H1 (cell line): ENCODE data around the gene AFF1. TPM values are rescaled to one million over a fixed set of nuclear protein-coding genes. Genes with fewer than 3 reads are reported as not detected.

Source experiments
- CTCF ChIA-PET: fragments of 300-600 bp; sonication (Branson Sonifier 250); formaldehyde crosslinking; loops from one replicate; lab custom pipeline; 2021; ENCODE audit not compliant: partially characterized antibody; lab: Charles Lee
- POLR2A ChIA-PET: fragments of 300-600 bp; sonication (Branson Sonifier 250); formaldehyde crosslinking; loops from one replicate; lab custom pipeline; 2021; ENCODE audit warnings: inconsistent platforms; ENCODE audit not compliant: partially characterized antibody; lab: Charles Lee
- DNase-seq, 2 experiments: peaks; one replicate each; pipeline versions ENCODE4 v3.0.0 to v3.0.0-alpha.2; 2010 to 2022; ENCODE audit warnings: low spot score in 2 of 2, low read depth in 1 of 2, mixed read lengths in 1 of 2
- FAIRE-seq: peaks from 2 replicates; lab custom pipeline; 2011; peaks lifted over from hg19 to GRCh38; lab: Jason Lieb, UNC
- H2AFZ ChIP-seq: 2 replicates; pipeline ENCODE4 v1.8.1; 2012; ENCODE audit warnings: low read length, inconsistent platforms
- H2AK5ac ChIP-seq: 2 replicates; pipeline ENCODE4 v1.6.1; 2013; ENCODE audit warnings: low read depth, low read length
- H2BK120ac ChIP-seq: replicated peaks from 2 replicates; pipeline ENCODE3; 2013; ENCODE audit warnings: low read depth, low read length, inconsistent platforms
- H2BK12ac ChIP-seq: 2 replicates; pipeline ENCODE4 v1.6.1; 2013; ENCODE audit warnings: low read depth, low read length
- H2BK15ac ChIP-seq: 2 replicates; pipeline ENCODE4 v1.6.1; 2013; ENCODE audit warnings: low read length
- H2BK20ac ChIP-seq: 2 replicates; pipeline ENCODE4 v1.6.1; 2013; ENCODE audit warnings: low read length
- H2BK5ac ChIP-seq: 2 replicates; pipeline ENCODE4 v1.6.1; 2013; ENCODE audit warnings: low read depth, low read length
- H3K14ac ChIP-seq: 2 replicates; pipeline ENCODE4 v1.6.1; 2013; ENCODE audit warnings: inconsistent platforms; ENCODE audit not compliant: insufficient read length
- H3K18ac ChIP-seq: 2 replicates; pipeline ENCODE4 v1.6.1; 2013; ENCODE audit warnings: low read length; ENCODE audit errors: extremely low read depth
- H3K23ac ChIP-seq: 2 replicates; pipeline ENCODE4 v1.6.1; 2013; ENCODE audit warnings: inconsistent platforms; ENCODE audit not compliant: insufficient read length
- H3K23me2 ChIP-seq: 2 replicates; pipeline ENCODE4 v1.6.1; 2013; ENCODE audit warnings: low read depth, low read length
- H3K27ac ChIP-seq: 2 replicates; pipeline ENCODE4 v1.6.1; 2011; ENCODE audit warnings: low read depth, low read length, inconsistent platforms
- H3K27me3 ChIP-seq, 4 experiments: replicated peaks in 1 of 4; 1 replicate in 1 of 4; 2 replicates in 3 of 4; pipeline versions ENCODE4 v1.6.1 to v1.8.1; 2011 to 2013; ENCODE audit warnings: low read length in 3 of 4, mild to moderate bottlenecking in 3 of 4, inconsistent platforms in 2 of 4, mixed read lengths in 2 of 4, moderate library complexity in 1 of 4; ENCODE audit not compliant: control insufficient read depth in 3 of 4, insufficient read depth in 3 of 4; ENCODE audit errors: extremely low read depth in 1 of 4
- H3K36me3 ChIP-seq, 4 experiments: 2 replicates each; pipeline versions ENCODE4 v1.6.1 to v1.8.1; 2011 to 2013; ENCODE audit warnings: mild to moderate bottlenecking in 4 of 4, low read length in 3 of 4, moderate library complexity in 2 of 4, control low read depth in 1 of 4, inconsistent platforms in 1 of 4; ENCODE audit not compliant: insufficient read depth in 4 of 4, control insufficient read depth in 2 of 4
- H3K4ac ChIP-seq: replicated peaks from 2 replicates; pipeline ENCODE3; 2013; ENCODE audit warnings: low read length, low read depth, mixed read lengths, inconsistent platforms; ENCODE audit not compliant: insufficient read length
- H3K4me1 ChIP-seq, 4 experiments: replicated peaks in 1 of 4; 1 replicate in 1 of 4; 2 replicates in 3 of 4; pipeline versions ENCODE4 v1.6.1 to v1.8.1; 2011 to 2013; ENCODE audit warnings: low read length in 3 of 4, inconsistent platforms in 2 of 4, mixed read lengths in 1 of 4; ENCODE audit not compliant: insufficient read depth in 4 of 4, control insufficient read depth in 3 of 4
- H3K4me2 ChIP-seq, 2 experiments: 2 replicates each; pipeline versions ENCODE4 v1.6.1 to v1.8.1; 2011 to 2013; ENCODE audit warnings: low read depth in 2 of 2, low read length in 2 of 2, control low read depth in 1 of 2, inconsistent platforms in 1 of 2, mild to moderate bottlenecking in 1 of 2; ENCODE audit not compliant: insufficient read depth in 1 of 2
- H3K4me3 ChIP-seq, 4 experiments: fragments of 200-600, 300-600 bp in 1 of 4; sonication (generic), shearing (Covaris generic), sonication (Bioruptor Twin) in 1 of 4; 2 replicates each; pipeline versions ENCODE4 v1.5.1 to v1.8.1; 2011 to 2016; ENCODE audit warnings: low read length in 4 of 4, low read depth in 3 of 4, control low read depth in 2 of 4, inconsistent platforms in 2 of 4, mild to moderate bottlenecking in 2 of 4, mixed read lengths in 1 of 4, moderate library complexity in 1 of 4; ENCODE audit not compliant: insufficient read depth in 2 of 4; ENCODE audit errors: extremely low read depth in 1 of 4
- H3K56ac ChIP-seq: replicated peaks from 2 replicates; pipeline ENCODE3; 2013; ENCODE audit warnings: low read depth, mild to moderate bottlenecking, mixed read lengths, low read length, inconsistent platforms; ENCODE audit not compliant: insufficient read length
- H3K79me1 ChIP-seq: 2 replicates; pipeline ENCODE4 v1.6.1; 2013; ENCODE audit warnings: low read depth, low read length, control low read depth
- H3K79me2 ChIP-seq, 2 experiments: 2 replicates each; pipeline versions ENCODE4 v1.6.1 to v1.8.1; 2012 to 2013; ENCODE audit warnings: low read length in 2 of 2, mild to moderate bottlenecking in 2 of 2, inconsistent platforms in 1 of 2; ENCODE audit not compliant: insufficient read depth in 2 of 2, control insufficient read depth in 1 of 2
- H3K9ac ChIP-seq, 4 experiments: replicated peaks in 1 of 4; 1 replicate in 1 of 4; 2 replicates in 3 of 4; pipeline versions ENCODE4 v1.6.1 to v1.8.1; 2011 to 2013; ENCODE audit warnings: low read depth in 3 of 4, low read length in 3 of 4, control low read depth in 2 of 4, mild to moderate bottlenecking in 2 of 4, moderate library complexity in 2 of 4, inconsistent platforms in 1 of 4; ENCODE audit errors: extremely low read depth in 1 of 4
- H3K9me3 ChIP-seq, 2 experiments: 2 replicates each; pipeline versions ENCODE4 v1.6.1 to v1.8.1; 2012 to 2013; ENCODE audit warnings: mild to moderate bottlenecking in 2 of 2, moderate library complexity in 2 of 2, control low read depth in 1 of 2, inconsistent platforms in 1 of 2, low read depth in 1 of 2, low read length in 1 of 2, mixed read lengths in 1 of 2; ENCODE audit not compliant: insufficient read depth in 2 of 2
- H4K20me1 ChIP-seq, 2 experiments: replicated peaks in 1 of 2; 2 replicates each; pipeline versions ENCODE3 to v1.8.1; 2011 to 2013; ENCODE audit warnings: inconsistent platforms in 2 of 2, low read length in 2 of 2, mild to moderate bottlenecking in 1 of 2; ENCODE audit not compliant: insufficient read depth in 2 of 2, control insufficient read depth in 1 of 2
- H4K5ac ChIP-seq: 2 replicates; pipeline ENCODE4 v1.6.1; 2013; ENCODE audit warnings: low read length, low read depth, mixed read lengths, inconsistent platforms; ENCODE audit not compliant: insufficient read length
- H4K8ac ChIP-seq: 2 replicates; pipeline ENCODE4 v1.8.0; 2013; ENCODE audit warnings: mild to moderate bottlenecking, moderate library complexity, low read length, inconsistent platforms; ENCODE audit not compliant: insufficient read depth; ENCODE audit errors: extremely low read depth
- H4K91ac ChIP-seq: replicated peaks from 2 replicates; pipeline ENCODE3; 2013; ENCODE audit warnings: low read length, mixed read lengths, inconsistent platforms; ENCODE audit not compliant: insufficient read length
- CEBPB ChIP-seq: IDR thresholded peaks from 2 replicates; pipeline ENCODE4 v1.6.1; 2012; ENCODE audit warnings: low read depth, low read length
- CHD1 ChIP-seq: IDR thresholded peaks from 2 replicates; pipeline ENCODE4 v1.6.1; 2012; ENCODE audit warnings: low read depth, low read length, improper control_type of control experiment
- CREB1 ChIP-seq: IDR thresholded peaks from 2 replicates; pipeline ENCODE4 v1.6.1; 2012; ENCODE audit warnings: inconsistent platforms
- CTBP2 ChIP-seq: IDR thresholded peaks from 2 replicates; pipeline ENCODE4 v1.7.0; 2011; ENCODE audit warnings: borderline replicate concordance, mild to moderate bottlenecking, moderate library complexity, mixed read lengths, low read length; ENCODE audit not compliant: insufficient read depth, insufficient read length
- EGR1 ChIP-seq: IDR thresholded peaks from 2 replicates; pipeline ENCODE4 v1.6.1; 2011; ENCODE audit warnings: low read depth, low read length, borderline replicate concordance
- EZH2 ChIP-seq: fragments of 200-600 bp; sonication (generic); IDR thresholded peaks from 2 replicates; pipeline ENCODE4 v1.7.1; 2012; ENCODE audit warnings: low read depth, mild to moderate bottlenecking, moderate library complexity, low read length, inconsistent platforms; ENCODE audit not compliant: severe bottlenecking
- HDAC6 ChIP-seq: IDR thresholded peaks from one replicate; pipeline ENCODE4 v1.7.1; 2012; ENCODE audit warnings: low read depth, mild to moderate bottlenecking, inconsistent platforms, low read length, moderate library complexity
- JUN ChIP-seq: IDR thresholded peaks from 2 replicates; pipeline ENCODE4 v1.6.1; 2011; ENCODE audit warnings: low read depth, mild to moderate bottlenecking, improper control_type of control experiment, low read length
- KDM4A ChIP-seq: IDR thresholded peaks from one replicate; pipeline ENCODE4 v1.7.1; 2012; ENCODE audit warnings: low read depth, mild to moderate bottlenecking, moderate library complexity, low read length, inconsistent platforms; ENCODE audit not compliant: severe bottlenecking
- MAFK ChIP-seq: IDR thresholded peaks from 2 replicates; pipeline ENCODE4 v1.6.1; 2012; ENCODE audit warnings: low read depth, mild to moderate bottlenecking, improper control_type of control experiment, low read length
- PHF8 ChIP-seq: fragments of 200-600 bp; sonication (generic); conservative IDR thresholded peaks from 2 replicates; pipeline ENCODE4 v1.7.1; 2012; ENCODE audit warnings: low read depth, mild to moderate bottlenecking, inconsistent platforms, low read length, moderate library complexity
- POLR2A ChIP-seq, 2 experiments: IDR thresholded peaks; 1 replicate in 1 of 2; 2 replicates in 1 of 2; pipeline ENCODE4 v1.6.1; 2011; ENCODE audit warnings: low read depth in 2 of 2, low read length in 2 of 2, mild to moderate bottlenecking in 2 of 2; ENCODE audit errors: control extremely low read depth in 1 of 2
- POU5F1 ChIP-seq: IDR thresholded peaks from 2 replicates; pipeline ENCODE4 v1.6.1; 2011; ENCODE audit warnings: low read depth, mild to moderate bottlenecking, low read length, moderate library complexity
- RAD21 ChIP-seq, 2 experiments: IDR thresholded peaks in 1 of 2; conservative IDR thresholded peaks in 1 of 2; 2 replicates each; pipeline ENCODE4 v1.6.1; 2011; ENCODE audit warnings: low read depth in 2 of 2, low read length in 2 of 2, improper control_type of control experiment in 1 of 2, inconsistent platforms in 1 of 2, mild to moderate bottlenecking in 1 of 2, moderate library complexity in 1 of 2
- SIN3A ChIP-seq, 2 experiments: IDR thresholded peaks in 1 of 2; conservative IDR thresholded peaks in 1 of 2; 2 replicates each; pipeline ENCODE4 v1.6.1; 2011 to 2012; ENCODE audit warnings: low read length in 2 of 2, improper control_type of control experiment in 1 of 2, low read depth in 1 of 2, mild to moderate bottlenecking in 1 of 2
- WGBS, 2 experiments: shearing (Covaris generic) in 1 of 2; methylation state at CpG; one replicate each; pipeline versions ENCODE4 v1.1.6 to v1.1.7; 2013 to 2015; ENCODE audit warnings: low lambda C conversion rate in 2 of 2, mixed read lengths in 2 of 2, inconsistent platforms in 1 of 2, low coverage in 1 of 2, missing lambda C conversion rate in 1 of 2; ENCODE audit not compliant: insufficient replicate concordance in 2 of 2, insufficient coverage in 1 of 2, insufficient read length in 1 of 2; ENCODE audit errors: extremely low coverage in 1 of 2, missing lambda C conversion rate in 1 of 2; 5-methylcytosine and 5-hydroxymethylcytosine counted together
- polyA plus RNA-seq, 7 experiments: library from polyadenylated mRNA; depleted of rRNA in 3 of 7; stranded (reverse) in 5 of 7; unstranded in 2 of 7; fragments of >200 nt in 5 of 7; fragments of 200-250 nt in 2 of 7; gene quantifications; 1 replicate in 5 of 7; 2 replicates in 1 of 7; 4 replicates in 1 of 7; pipeline versions ENCODE4 v1.2.1 to v1.2.3, GENCODE V29; 2011 to 2013; ENCODE audit warnings: missing spikeins in 2 of 7, mixed read lengths in 2 of 7
- total RNA-seq: library from RNA; stranded (reverse); fragmentation: NEBNext Ultra II Directional; extraction: Animal tissue kit (Norgen Biotek cat#: 25700); gene quantifications from 2 replicates; pipeline ENCODE4 v1.2.1, GENCODE V29; 2021

AFF1 gene
- total and polyA plus RNA-seq, 2 of the 8 experiments (the other 6 are each of a cell fraction or from before 2014, with no cell fraction given): 14.8 to 85.5 TPM

GRCh38 chr4:87147116-87147515 is 212.3 kb downstream of the AFF1 start:
- H3K9ac ChIP-seq: no peak overlapping the region
- POLR2A ChIA-PET: no interaction called here
- H3K4me3 ChIP-seq: no peak overlapping the region
- no peaks in the 10 kb centered on the region for H3K9me3 ChIP-seq
- H2AFZ ChIP-seq: no peak overlapping the region
- H2AK5ac ChIP-seq: no peak overlapping the region
- no peak overlapping the region for H3K27ac ChIP-seq
- no peak overlapping the region for H2BK12ac ChIP-seq
- no peak overlapping the region for H3K56ac ChIP-seq
- no peak overlapping the region for H2BK20ac ChIP-seq
- H4K5ac ChIP-seq: no peak overlapping the region
- no peak overlapping the region for H3K23ac ChIP-seq
- no peak overlapping the region for H2BK5ac ChIP-seq
- H3K4me1 ChIP-seq: peaks cover 0 to 3% (median 1%) of the 10 kb centered on the region in 4 experiments; a peak in 2 of 7 replicates
- no peak overlapping the region for H2BK120ac ChIP-seq
- WGBS, 2 experiments: 78% methylated on average over 3 of the region's 3 CpGs; no CpG with 5 or more reads in 1 of the 2 experiments
- FAIRE-seq (no peak), DNase-seq (no peak)
- H3K79me1 ChIP-seq: no peaks in the 10 kb centered on the region
- CTCF ChIA-PET: interaction anchor here (1.0 to 1.1 kb wide), 2 partner anchors 48 to 72 kb away, joined by 3 read pairs; no protein-coding TSS in a partner anchor
- no peaks in the 10 kb centered on the region for H3K27me3 ChIP-seq
- H3K14ac ChIP-seq: no peak overlapping the region
- no peaks in the 10 kb centered on the region for H3K79me2 ChIP-seq
- no peak overlapping the region for H3K4me2 ChIP-seq
- H4K8ac ChIP-seq: no peak overlapping the region
- H3K36me3 ChIP-seq: no peaks in the 10 kb centered on the region
- no peaks in the 10 kb centered on the region for H3K23me2 ChIP-seq
- H3K18ac ChIP-seq: no peak overlapping the region
- no peak overlapping the region for H2BK15ac ChIP-seq
- H3K4ac ChIP-seq: no peak overlapping the region
- no peak overlapping the region for H4K91ac ChIP-seq
- H4K20me1 ChIP-seq: no peaks in the 10 kb centered on the region
- no peak for TF ChIP-seq RAD21 (IDR thresholded peaks at IDR 0.05 in 1 of 2, conservative IDR thresholded peaks at IDR 0.05 in 1 of 2; ENCODE audit: low read depth in 2 of 2, low read length in 2 of 2)
- TF ChIP-seq POU5F1: no peak
- TF ChIP-seq KDM4A: no peak
- TF ChIP-seq PHF8: no peak
- no peak for TF ChIP-seq SIN3A (conservative IDR thresholded peaks at IDR 0.05 in 1 of 2, IDR thresholded peaks at IDR 0.05 in 1 of 2; ENCODE audit: low read depth in 1 of 2, low read length in 2 of 2)
- TF ChIP-seq POLR2A (IDR thresholded peaks at IDR 0.05; ENCODE audit: control extremely low read depth in 1 of 2, low read depth in 2 of 2, low read length in 2 of 2): no peak
- no peak for TF ChIP-seq CREB1
- no peak for TF ChIP-seq HDAC6
- no peak for TF ChIP-seq EZH2
- TF ChIP-seq CTBP2: no peak
- no peak for TF ChIP-seq CHD1
- TF ChIP-seq EGR1: no peak
- TF ChIP-seq CEBPB: no peak
- TF ChIP-seq JUN: no peak
- TF ChIP-seq MAFK: no peak
